H9 (cell line): Measurements from ENCODE around the gene CERS6. TPM values are rescaled to one million over a fixed set of nuclear protein-coding genes. Genes with fewer than 3 reads are reported as not detected.
A peak's percentile ranks its signal among the peaks of the same experiment; 100 is the strongest.

Experiments
- DNase-seq: peaks from one replicate; pipeline ENCODE4 v3.0.0-alpha.2; 2017
- H2AFZ ChIP-seq: one replicate; pipeline ENCODE4 v1.6.1; 2013; ENCODE audit warnings: mild to moderate bottlenecking, low read length, control low read depth, moderate library complexity
- H2AK5ac ChIP-seq: 2 replicates; pipeline ENCODE4 v1.6.1; 2013; ENCODE audit warnings: low read length, control low read depth, mixed read lengths; ENCODE audit not compliant: insufficient read length
- H2BK120ac ChIP-seq: one replicate; pipeline ENCODE4 v1.6.1; 2013; ENCODE audit warnings: low read depth, mild to moderate bottlenecking, low read length, control low read depth, inconsistent platforms; ENCODE audit not compliant: poor library complexity, severe bottlenecking
- H2BK12ac ChIP-seq: 2 replicates; pipeline ENCODE4 v1.6.1; 2013; ENCODE audit warnings: low read length, control low read depth, mixed read lengths, low read depth; ENCODE audit not compliant: insufficient read length
- H2BK15ac ChIP-seq: 2 replicates; pipeline ENCODE4 v1.6.1; 2013; ENCODE audit warnings: low read depth, low read length, control low read depth
- H2BK20ac ChIP-seq: one replicate; pipeline ENCODE4 v1.6.1; 2013; ENCODE audit warnings: low read depth, mild to moderate bottlenecking, low read length, control low read depth, inconsistent platforms; ENCODE audit not compliant: poor library complexity, severe bottlenecking
- H2BK5ac ChIP-seq: 2 replicates; pipeline ENCODE4 v1.6.1; 2013; ENCODE audit warnings: low read length, control low read depth, mixed read lengths; ENCODE audit not compliant: insufficient read length
- H3K14ac ChIP-seq: 2 replicates; pipeline ENCODE4 v1.6.1; 2013; ENCODE audit warnings: low read length, control low read depth; ENCODE audit not compliant: insufficient read depth
- H3K18ac ChIP-seq: 2 replicates; pipeline ENCODE4 v1.6.1; 2013; ENCODE audit warnings: low read depth, mild to moderate bottlenecking, mixed read lengths, low read length, control low read depth; ENCODE audit not compliant: insufficient read length
- H3K23ac ChIP-seq: 2 replicates; pipeline ENCODE4 v1.6.1; 2013; ENCODE audit warnings: low read length, control low read depth, mixed read lengths, low read depth; ENCODE audit not compliant: insufficient read length
- H3K23me2 ChIP-seq: 2 replicates; pipeline ENCODE4 v1.6.1; 2013; ENCODE audit warnings: low read depth, mild to moderate bottlenecking, mixed read lengths, low read length, control low read depth; ENCODE audit not compliant: insufficient read length, poor library complexity, severe bottlenecking
- H3K27ac ChIP-seq: 2 replicates; pipeline ENCODE4 v1.5.1; 2013; ENCODE audit warnings: low read length, control low read depth, mixed read lengths, low read depth; ENCODE audit not compliant: insufficient read length
- H3K27me3 ChIP-seq: 2 replicates; pipeline ENCODE4 v1.6.1; 2013; ENCODE audit warnings: low read length, control low read depth, inconsistent platforms; ENCODE audit not compliant: insufficient read depth
- H3K4ac ChIP-seq: 2 replicates; pipeline ENCODE4 v1.6.1; 2013; ENCODE audit warnings: low read depth, mild to moderate bottlenecking, control low read depth, inconsistent platforms, low read length, moderate library complexity
- H3K4me1 ChIP-seq: 2 replicates; pipeline ENCODE4 v1.6.1; 2013; ENCODE audit warnings: low read length, control low read depth, inconsistent platforms; ENCODE audit not compliant: insufficient read depth
- H3K4me2 ChIP-seq: 2 replicates; pipeline ENCODE4 v1.6.1; 2013; ENCODE audit warnings: low read length, control low read depth, mixed read lengths; ENCODE audit not compliant: insufficient read length, insufficient read depth
- H3K56ac ChIP-seq: 2 replicates; pipeline ENCODE4 v1.6.1; 2013; ENCODE audit warnings: low read depth, mild to moderate bottlenecking, mixed read lengths, low read length, control low read depth; ENCODE audit not compliant: insufficient read length
- H3K79me1 ChIP-seq: 2 replicates; pipeline ENCODE4 v1.6.1; 2013; ENCODE audit warnings: low read depth, mild to moderate bottlenecking, moderate library complexity, low read length, control low read depth, inconsistent platforms; ENCODE audit not compliant: insufficient read depth, poor library complexity, severe bottlenecking
- H3K79me2 ChIP-seq: 2 replicates; pipeline ENCODE4 v1.6.1; 2013; ENCODE audit warnings: low read length, control low read depth, inconsistent platforms; ENCODE audit not compliant: insufficient read depth
- H3K9ac ChIP-seq: 2 replicates; pipeline ENCODE4 v1.6.1; 2013; ENCODE audit warnings: low read length, control low read depth, mixed read lengths; ENCODE audit not compliant: insufficient read length; ENCODE audit errors: extremely low read depth
- H3K9me3 ChIP-seq: one replicate; pipeline ENCODE4 v1.6.1; 2013; ENCODE audit warnings: low read depth, low read length, inconsistent platforms; ENCODE audit not compliant: control insufficient read depth
- H3T11ph ChIP-seq: one replicate; pipeline ENCODE4 v1.6.1; 2013; ENCODE audit warnings: mild to moderate bottlenecking, low read length, control low read depth, inconsistent platforms
- H4K20me1 ChIP-seq: one replicate; pipeline ENCODE4 v1.6.1; 2013; ENCODE audit not compliant: control insufficient read depth, insufficient read length, insufficient read depth
- H4K5ac ChIP-seq: 2 replicates; pipeline ENCODE4 v1.6.1; 2013; ENCODE audit warnings: low read depth, mild to moderate bottlenecking, mixed read lengths, low read length, control low read depth; ENCODE audit not compliant: insufficient read length
- H4K8ac ChIP-seq: replicated peaks from 2 replicates; pipeline ENCODE4 v1.6.1; 2013; ENCODE audit warnings: low read length, control low read depth, mixed read lengths, low read depth; ENCODE audit not compliant: insufficient read length
- H4K91ac ChIP-seq: 2 replicates; pipeline ENCODE4 v1.6.1; 2013; ENCODE audit warnings: low read depth, mild to moderate bottlenecking, moderate library complexity, mixed read lengths, low read length, control low read depth; ENCODE audit not compliant: insufficient read length
- H3K27ac Mint-ChIP-seq, 3 experiments: 2 replicates in 2 of 3; 3 replicates in 1 of 3; pipeline ENCODE4 v1.8.0; 2020 to 2021; ENCODE audit warnings: mixed read lengths in 3 of 3, mild to moderate bottlenecking in 1 of 3, moderate library complexity in 1 of 3
- H3K27me3 Mint-ChIP-seq: 2 replicates; pipeline ENCODE4 v1.8.0; 2021; ENCODE audit warnings: low read depth, mild to moderate bottlenecking, moderate library complexity, mixed read lengths
- H3K36me3 Mint-ChIP-seq, 3 experiments: 2 replicates in 2 of 3; 3 replicates in 1 of 3; pipeline ENCODE4 v1.8.0; 2020 to 2021; ENCODE audit warnings: low read depth in 3 of 3, mixed read lengths in 3 of 3; ENCODE audit not compliant: insufficient read depth in 1 of 3
- H3K4me1 Mint-ChIP-seq, 2 experiments: 2 replicates each; pipeline ENCODE4 v1.8.0; 2020; ENCODE audit warnings: mixed read lengths in 2 of 2
- H3K4me3 Mint-ChIP-seq, 2 experiments: 2 replicates in 1 of 2; 3 replicates in 1 of 2; pipeline ENCODE4 v1.8.0; 2020 to 2021; ENCODE audit warnings: mild to moderate bottlenecking in 2 of 2, mixed read lengths in 2 of 2, moderate library complexity in 1 of 2
- H3K9me3 Mint-ChIP-seq, 2 experiments: 2 replicates in 1 of 2; 3 replicates in 1 of 2; pipeline ENCODE4 v1.8.0; 2020; ENCODE audit warnings: mild to moderate bottlenecking in 2 of 2, mixed read lengths in 2 of 2, moderate library complexity in 1 of 2
- CTCF ChIP-seq: fragments of 200-600 bp; sonication (generic); conservative IDR thresholded peaks from 3 replicates; pipeline ENCODE4 v1.8.0; 2021; ENCODE audit warnings: antibody characterized with exemption, mild to moderate bottlenecking
- WGBS: extraction: QIAGEN DNeasy Blood & Tissue Kit; methylation state at CpG from one replicate; pipeline ENCODE4 v1.1.7; 2013; ENCODE audit warnings: missing lambda C conversion rate, low lambda C conversion rate, mixed read lengths; ENCODE audit not compliant: insufficient read length; ENCODE audit errors: extremely low coverage; 5-methylcytosine and 5-hydroxymethylcytosine counted together
- total RNA-seq: library from RNA; stranded (reverse); gene quantifications from 2 replicates; pipeline ENCODE4 v1.2.1, GENCODE V29; 2021

CERS6 gene
- total RNA-seq, 1 experiment from 2014 or later, result 17.7 TPM

GRCh38 chr2:168748461-168748860, 292.4 kb downstream of the CERS6 start:
- H3K36me3 Mint-ChIP-seq, result no peaks in the 10 kb centered on the region
- Histone ChIP-seq H3K27ac (no peak overlapping the region), H3T11ph (no peak overlapping the region), H4K8ac (no peak overlapping the region), H2BK12ac (no peak overlapping the region), H3K14ac (no peak overlapping the region), H3K4ac (no peak overlapping the region), H3K4me2 (no peak overlapping the region), H3K9me3 (no peaks in the 10 kb centered on the region), H3K79me1 (no peaks in the 10 kb centered on the region), H3K56ac (no peak overlapping the region), H2BK20ac (no peak overlapping the region), H4K5ac (no peak overlapping the region), H2AK5ac (no peak overlapping the region), H3K79me2 (no peaks in the 10 kb centered on the region), H2BK120ac (no peak overlapping the region), H3K27me3 (no peaks in the 10 kb centered on the region), H3K23ac (no peak overlapping the region), H3K9ac (no peak overlapping the region), H3K23me2 (no peaks in the 10 kb centered on the region), H2BK15ac (no peak overlapping the region), H2AFZ (no peak overlapping the region), H4K91ac (no peak overlapping the region), H3K4me1 (no peaks in the 10 kb centered on the region; the same call in 1 of the 2 replicates), H4K20me1 (no peaks in the 10 kb centered on the region), H2BK5ac (no peak overlapping the region), H3K18ac (no peak overlapping the region)
- no peaks in the 10 kb centered on the region for H3K9me3 Mint-ChIP-seq
- peak overlapping the region; percentile 21 to 42 (median 23); a peak in 3 of 7 replicates for H3K27ac Mint-ChIP-seq
- H3K27me3 Mint-ChIP-seq, result no peaks in the 10 kb centered on the region
- H3K4me3 Mint-ChIP-seq, result no peak overlapping the region
- no peak for DNase-seq
- peaks cover 18 to 28% of the 10 kb centered on the region in 2 experiments for H3K4me1 Mint-ChIP-seq
- no CpG with 5 or more reads among the region's 5 CpGs for WGBS
- TF ChIP-seq CTCF, result no peak
